IMR-90 (cell line): ENCODE measurements around the gene OR13D1. TPM values are rescaled to one million over a fixed set of nuclear protein-coding genes. Genes with fewer than 3 reads are reported as not detected.

ENCODE experiments used
- ATAC-seq: fragments of 200-7000 bp; cut with Tn5 transposase; 2 replicates; pipeline ENCODE4 v1.9.1; 2020; ENCODE audit warnings: low read depth, mild to moderate bottlenecking, moderate library complexity
- Bru-seq: library from RNA; stranded (reverse); fragments of 400-500 nt; gene quantifications from one replicate; lab custom pipeline; 2021; lab: Mats Ljungman, UMichigan
- BruChase-seq, 2 experiments: library from RNA; stranded (reverse); fragments of 400-500 nt; gene quantifications; one replicate each; lab custom pipeline; 2021; lab: Mats Ljungman, UMichigan
- BruUV-seq: library from RNA; stranded (reverse); fragments of 400-500 nt; replicated peaks from 2 replicates; lab custom pipeline; 2021; lab: Mats Ljungman, UMichigan
- CTCF ChIA-PET: fragments of 300-600 bp; formaldehyde crosslinking; extraction: SDS; loops from one replicate; lab custom pipeline; 2021; ENCODE audit warnings: antibody characterized with exemption; lab: Yijun Ruan, JAX
- POLR2A ChIA-PET: fragments of 300-600 bp; sonication (Branson Sonifier 250); formaldehyde crosslinking; loops from one replicate; lab custom pipeline; 2022; ENCODE audit warnings: antibody characterized with exemption; ENCODE audit not compliant: unreplicated experiment; lab: Charles Lee
- DNase-seq: peaks from one replicate; pipeline ENCODE4 v3.0.0; 2013
- H2AFZ ChIP-seq: replicated peaks from 2 replicates; pipeline ENCODE3; 2013; ENCODE audit warnings: low read length, mild to moderate bottlenecking; ENCODE audit not compliant: poor library complexity
- H2AK5ac ChIP-seq: 2 replicates; pipeline ENCODE4 v1.6.1; 2013; ENCODE audit warnings: low read depth, low read length, inconsistent platforms
- H2AK9ac ChIP-seq: replicated peaks from 2 replicates; pipeline ENCODE3; 2013; ENCODE audit warnings: mild to moderate bottlenecking, low read depth, low read length, moderate library complexity; ENCODE audit not compliant: poor library complexity
- H2BK120ac ChIP-seq: 2 replicates; pipeline ENCODE4 v1.6.1; 2013; ENCODE audit warnings: low read depth, low read length, inconsistent platforms
- H2BK15ac ChIP-seq: 3 replicates; pipeline ENCODE4 v1.6.1; 2013; ENCODE audit warnings: low read depth, low read length, inconsistent platforms
- H2BK20ac ChIP-seq: 2 replicates; pipeline ENCODE4 v1.6.1; 2013; ENCODE audit warnings: low read depth, mild to moderate bottlenecking, inconsistent platforms, low read length, moderate library complexity
- H2BK5ac ChIP-seq: 2 replicates; pipeline ENCODE4 v1.6.1; 2013; ENCODE audit warnings: mild to moderate bottlenecking, low read depth, low read length, inconsistent platforms; ENCODE audit not compliant: poor library complexity, severe bottlenecking
- H3K14ac ChIP-seq: replicated peaks from 2 replicates; pipeline ENCODE4 v1.6.1; 2013; ENCODE audit warnings: low read depth, low read length, inconsistent platforms
- H3K18ac ChIP-seq: 2 replicates; pipeline ENCODE4 v1.6.1; 2013; ENCODE audit warnings: low read depth, low read length, control low read depth
- H3K23ac ChIP-seq: 2 replicates; pipeline ENCODE4 v1.6.1; 2013; ENCODE audit warnings: low read depth, low read length, inconsistent platforms
- H3K27ac ChIP-seq: 2 replicates; pipeline ENCODE4 v1.5.1; 2013; ENCODE audit warnings: mild to moderate bottlenecking, control low read depth, low read length; ENCODE audit not compliant: insufficient read depth
- H3K27me3 ChIP-seq: 2 replicates; pipeline ENCODE4 v1.6.1; 2013; ENCODE audit warnings: low read length; ENCODE audit not compliant: control insufficient read depth, insufficient read depth
- H3K36me3 ChIP-seq: 2 replicates; pipeline ENCODE4 v1.6.1; 2013; ENCODE audit warnings: low read length, mixed read lengths; ENCODE audit not compliant: control insufficient read depth, insufficient read depth
- H3K4ac ChIP-seq: 2 replicates; pipeline ENCODE4 v1.6.1; 2013; ENCODE audit warnings: low read depth, low read length, inconsistent platforms
- H3K4me1 ChIP-seq: 2 replicates; pipeline ENCODE4 v1.6.1; 2013; ENCODE audit warnings: low read length, mixed read lengths; ENCODE audit not compliant: control insufficient read depth, insufficient read depth
- H3K4me2 ChIP-seq: 2 replicates; pipeline ENCODE4 v1.6.1; 2013; ENCODE audit warnings: low read depth, mild to moderate bottlenecking, control low read depth, low read length, moderate library complexity
- H3K4me3 ChIP-seq: 2 replicates; pipeline ENCODE4 v1.5.1; 2013; ENCODE audit warnings: low read depth, mild to moderate bottlenecking, control low read depth, low read length, moderate library complexity; ENCODE audit not compliant: insufficient read depth
- H3K56ac ChIP-seq: 2 replicates; pipeline ENCODE4 v1.6.1; 2013; ENCODE audit warnings: low read length, inconsistent platforms; ENCODE audit not compliant: insufficient read depth; ENCODE audit errors: extremely low read depth
- H3K79me1 ChIP-seq, 2 experiments: 2 replicates each; pipeline ENCODE4 v1.6.1; 2013; ENCODE audit warnings: low read length in 2 of 2, inconsistent platforms in 1 of 2, low read depth in 1 of 2
- H3K9ac ChIP-seq: 2 replicates; pipeline ENCODE4 v1.6.1; 2013; ENCODE audit warnings: low read depth, low read length, control low read depth
- H3K9me1 ChIP-seq: 2 replicates; pipeline ENCODE4 v1.6.1; 2013; ENCODE audit warnings: low read length, inconsistent platforms; ENCODE audit not compliant: insufficient read depth
- H3K9me3 ChIP-seq: 2 replicates; pipeline ENCODE4 v1.6.1; 2013; ENCODE audit warnings: low read length; ENCODE audit not compliant: control insufficient read depth, insufficient read depth
- H4K20me1 ChIP-seq: 2 replicates; pipeline ENCODE4 v1.6.1; 2013; ENCODE audit warnings: low read length, inconsistent platforms; ENCODE audit not compliant: insufficient read depth
- H4K5ac ChIP-seq: 2 replicates; pipeline ENCODE4 v1.6.1; 2013; ENCODE audit warnings: mild to moderate bottlenecking, low read depth, low read length, control low read depth
- H4K8ac ChIP-seq, 2 experiments: 2 replicates each; pipeline ENCODE4 v1.6.1; 2013; ENCODE audit warnings: low read depth in 2 of 2, low read length in 2 of 2, control low read depth in 1 of 2, inconsistent platforms in 1 of 2
- H4K91ac ChIP-seq: 2 replicates; pipeline ENCODE4 v1.6.1; 2013; ENCODE audit warnings: low read depth, low read length, inconsistent platforms; ENCODE audit not compliant: insufficient read depth
- BHLHE40 ChIP-seq: fragments of 150-350 bp; IDR thresholded peaks from 2 replicates; pipeline ENCODE4 v1.6.1; 2016; ENCODE audit warnings: mild to moderate bottlenecking, low read depth, low read length
- CEBPB ChIP-seq: IDR thresholded peaks from 2 replicates; pipeline ENCODE4 v1.6.1; 2012; ENCODE audit warnings: low read depth, low read length, improper control_type of control experiment
- CTCF ChIP-seq: conservative IDR thresholded peaks from 2 replicates; pipeline ENCODE4 v1.5.1; 2012; ENCODE audit warnings: mild to moderate bottlenecking, low read depth, low read length, improper control_type of control experiment
- ELK1 ChIP-seq: fragments of 150-350 bp; IDR thresholded peaks from 2 replicates; pipeline ENCODE4 v1.6.1; 2016; ENCODE audit warnings: low read depth, mild to moderate bottlenecking, low read length, moderate library complexity, borderline replicate concordance
- FOS ChIP-seq: fragments of 150-350 bp; IDR thresholded peaks from 2 replicates; pipeline ENCODE4 v1.6.1; 2016; ENCODE audit warnings: low read depth, low read length
- MAFK ChIP-seq: IDR thresholded peaks from 2 replicates; pipeline ENCODE4 v1.6.1; 2012; ENCODE audit warnings: low read depth, low read length, improper control_type of control experiment
- NFE2L2 ChIP-seq: fragments of 150-350 bp; IDR thresholded peaks from 2 replicates; pipeline ENCODE4 v1.6.1; 2016; ENCODE audit warnings: low read depth, mild to moderate bottlenecking, low read length
- POLR2A ChIP-seq: IDR thresholded peaks from 2 replicates; pipeline ENCODE4 v1.6.1; 2012; ENCODE audit warnings: mild to moderate bottlenecking, low read depth, low read length
- RFX5 ChIP-seq: IDR thresholded peaks from 2 replicates; pipeline ENCODE4 v1.8.0; 2012; ENCODE audit warnings: low read depth, mild to moderate bottlenecking, low read length, moderate library complexity
- USF2 ChIP-seq: fragments of 150-350 bp; IDR thresholded peaks from 2 replicates; pipeline ENCODE4 v1.6.1; 2017; ENCODE audit warnings: mild to moderate bottlenecking, antibody characterized with exemption, low read length, low read depth
- WGBS, 2 experiments: methylation state at CpG; one replicate each; pipeline versions ENCODE4 v1.1.5 to v1.1.7; 2013; ENCODE audit warnings: missing lambda C conversion rate in 2 of 2; ENCODE audit not compliant: insufficient read length in 1 of 2; ENCODE audit errors: extremely low coverage in 2 of 2; 5-methylcytosine and 5-hydroxymethylcytosine counted together
- dilution Hi-C: fragments of 300-500 bp; cut with HindIII; formaldehyde crosslinking; loops from one replicate; pipeline ENCODE4 v1.14.3; 2018; ENCODE audit warnings: low sequenced_read_pairs; ENCODE audit not compliant: unreplicated experiment
- in situ Hi-C: fragments of 300-500 bp; cut with MboI; formaldehyde crosslinking; loops from 3 replicates; pipeline ENCODE4 v1.14.3; 2019; ENCODE audit warnings: low sequenced_read_pairs, inconsistent platforms, mixed read lengths
- intact Hi-C: fragments of 100-400 bp; cut with micrococcal nuclease; formaldehyde crosslinking; loops from 2 replicates; pipeline ENCODE4 v1.10.0; 2022
- long read RNA-seq: library from polyadenylated mRNA; unstranded; transcript quantifications from one replicate; pipeline ENCODE4 v2.0.0, GENCODE V29; 2021; ENCODE audit not compliant: unreplicated experiment
- polyA plus RNA-seq, 3 experiments: library from polyadenylated mRNA; depleted of rRNA; stranded (reverse); fragments of >200 nt; gene quantifications; 2 replicates each; pipeline ENCODE4 v1.2.3, GENCODE V29; 2012; ENCODE audit warnings: low replicate concordance in 1 of 3
- total RNA-seq: library from RNA; depleted of rRNA; stranded (reverse); fragments of >200 nt; gene quantifications from 2 replicates; pipeline ENCODE4 v1.2.3, GENCODE V29; 2012; rRNA removed

OR13D1 gene
- total RNA-seq (not detected in 2 replicates), polyA plus RNA-seq (2012; rRNA removed) (not detected in 2 replicates), Bru-seq, nascent RNA (not detected), BruChase-seq, experiment 1, labeled RNA remaining after a 6-hour chase (not detected), BruChase-seq, experiment 2, labeled RNA remaining after a 2-hour chase (not detected)
- not detected in 2 replicates for polyA plus RNA-seq (2012; cell fraction: cytosol; rRNA removed)
- polyA plus RNA-seq (2012; cell fraction: nucleus; rRNA removed; ENCODE audit: low replicate concordance) = not detected in 2 replicates
- long read RNA-seq = 0 reads

GRCh38 chr9:104694218-104694617 is at the start of gene OR13D1:
OR13D1 (plus strand) TSS chr9:104694518; CDS start chr9:104694518, 0 bp downstream.
- Histone ChIP-seq H3K36me3 (no peaks in the 10 kb centered on the region), H3K79me1 (no peaks in the 10 kb centered on the region), H4K5ac (no peak within 1 kb of the TSS), H4K8ac (no peak within 1 kb of the TSS), H4K20me1 (no peaks in the 10 kb centered on the region), H3K18ac (no peak within 1 kb of the TSS), H3K27ac (no peak within 1 kb of the TSS), H3K9me3 (no peaks in the 10 kb centered on the region), H2BK120ac (no peak within 1 kb of the TSS), H3K4me2 (no peak within 1 kb of the TSS), H3K4ac (no peak within 1 kb of the TSS), H3K56ac (no peak within 1 kb of the TSS), H4K91ac (no peak within 1 kb of the TSS), H2AK9ac (no peak within 1 kb of the TSS), H3K23ac (no peak within 1 kb of the TSS), H3K9me1 (no peaks in the 10 kb centered on the region), H3K4me3 (no peak within 1 kb of the TSS), H2AK5ac (no peak within 1 kb of the TSS), H2AFZ (no peak within 1 kb of the TSS), H3K4me1 (no peaks in the 10 kb centered on the region), H2BK5ac (no peak within 1 kb of the TSS), H3K9ac (no peak within 1 kb of the TSS), H2BK20ac (no peak within 1 kb of the TSS), H3K14ac (no peak within 1 kb of the TSS), H2BK15ac (no peak within 1 kb of the TSS), H3K27me3 (no peaks in the 10 kb centered on the region)
- intact Hi-C loops = no loop called here
- no TSS peak for BruUV-seq
- ATAC-seq = no peak
- no peak for TF ChIP-seq CTCF
- TF ChIP-seq ELK1 = no peak
- TF ChIP-seq FOS = no peak
- no peak for TF ChIP-seq NFE2L2
- no peak for TF ChIP-seq RFX5
- TF ChIP-seq USF2 = no peak
- TF ChIP-seq CEBPB = no peak
- no peak for TF ChIP-seq MAFK
- no peak for TF ChIP-seq BHLHE40
- TF ChIP-seq POLR2A = no peak
- in situ Hi-C loops = no loop called here
- ChIA-PET CTCF (no interaction called here), POLR2A (no interaction called here)
- no peak for DNase-seq
- WGBS, 2 experiments = no CpG with 5 or more reads among the region's 1 CpG
- dilution Hi-C loops = no loop called here
